H1 (cell line): ENCODE results near the gene MGAT4B. TPM values are rescaled to one million over a fixed set of nuclear protein-coding genes. Genes with fewer than 3 reads are reported as not detected.

Experiments used
- CBX8 ChIP-seq: fragments of 300-800, 300-1000 bp; sonication (generic); IDR thresholded peaks from 2 replicates; pipeline ENCODE4 v1.7.1; 2016; ENCODE audit warnings: low read depth, low read length, borderline replicate concordance
- MAFK ChIP-seq: IDR thresholded peaks from 2 replicates; pipeline ENCODE4 v1.6.1; 2012; ENCODE audit warnings: low read depth, mild to moderate bottlenecking, improper control_type of control experiment, low read length
- POU5F1 ChIP-seq: IDR thresholded peaks from 2 replicates; pipeline ENCODE4 v1.6.1; 2011; ENCODE audit warnings: low read depth, mild to moderate bottlenecking, low read length, moderate library complexity
- TCF12 ChIP-seq: IDR thresholded peaks from 2 replicates; pipeline ENCODE4 v1.6.1; 2011; ENCODE audit warnings: low read depth, mild to moderate bottlenecking, low read length
- polyA plus RNA-seq, 7 experiments: library from polyadenylated mRNA; depleted of rRNA in 3 of 7; stranded (reverse) in 5 of 7; unstranded in 2 of 7; fragments of >200 nt in 5 of 7; fragments of 200-250 nt in 2 of 7; gene quantifications; 1 replicate in 5 of 7; 2 replicates in 1 of 7; 4 replicates in 1 of 7; pipeline versions ENCODE4 v1.2.1 to v1.2.3, GENCODE V29; 2011 to 2013; ENCODE audit warnings: missing spikeins in 2 of 7, mixed read lengths in 2 of 7
- total RNA-seq: library from RNA; stranded (reverse); fragmentation: NEBNext Ultra II Directional; extraction: Animal tissue kit (Norgen Biotek cat#: 25700); gene quantifications from 2 replicates; pipeline ENCODE4 v1.2.1, GENCODE V29; 2021
- TF ChIP-seq, protein P1 (sequence below): fragments of 300-600 bp; sonication (generic); IDR thresholded peaks from 2 replicates; pipeline ENCODE4 v1.7.1; 2012; ENCODE audit warnings: low read length, moderate library complexity, mild to moderate bottlenecking, inconsistent platforms; ENCODE audit not compliant: insufficient replicate concordance

MGAT4B gene
- total and polyA plus RNA-seq, 2 of the 8 experiments (the other 6 are each of a cell fraction or from before 2014, with no cell fraction given): 116 to 128 TPM

DNA sequence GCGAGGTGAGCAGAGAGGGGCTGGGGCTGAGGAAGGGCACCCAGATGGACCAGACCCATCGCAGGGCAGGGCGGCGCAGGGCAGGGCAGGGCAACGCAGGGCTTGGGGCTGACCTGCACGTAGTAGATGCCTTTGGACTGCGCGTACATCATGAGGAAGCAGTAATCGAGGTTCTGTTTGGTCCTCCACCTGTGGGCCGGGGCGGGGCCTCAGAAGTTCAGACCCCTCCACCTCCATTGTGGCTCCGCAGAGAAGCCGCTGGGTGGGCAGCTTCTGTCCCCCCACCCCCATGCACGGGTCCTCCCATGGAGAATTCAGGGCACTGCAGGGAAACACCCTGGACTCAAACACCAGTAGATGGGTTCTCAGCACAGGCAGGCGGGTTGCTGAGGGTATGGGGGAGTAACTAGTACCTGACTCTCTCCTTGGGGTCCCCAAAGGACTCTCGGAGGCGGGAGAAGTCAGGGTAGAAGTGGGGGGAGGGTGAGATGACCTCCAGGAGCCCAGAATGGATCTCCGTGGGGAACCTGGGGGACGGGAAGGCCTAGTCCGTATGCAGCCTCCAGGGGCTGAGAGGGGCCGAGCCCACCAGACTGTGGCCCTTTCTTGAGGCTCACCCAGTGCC is 6.5 kb downstream of the MGAT4B start (continued):
- TF ChIP-seq, protein P1, sequence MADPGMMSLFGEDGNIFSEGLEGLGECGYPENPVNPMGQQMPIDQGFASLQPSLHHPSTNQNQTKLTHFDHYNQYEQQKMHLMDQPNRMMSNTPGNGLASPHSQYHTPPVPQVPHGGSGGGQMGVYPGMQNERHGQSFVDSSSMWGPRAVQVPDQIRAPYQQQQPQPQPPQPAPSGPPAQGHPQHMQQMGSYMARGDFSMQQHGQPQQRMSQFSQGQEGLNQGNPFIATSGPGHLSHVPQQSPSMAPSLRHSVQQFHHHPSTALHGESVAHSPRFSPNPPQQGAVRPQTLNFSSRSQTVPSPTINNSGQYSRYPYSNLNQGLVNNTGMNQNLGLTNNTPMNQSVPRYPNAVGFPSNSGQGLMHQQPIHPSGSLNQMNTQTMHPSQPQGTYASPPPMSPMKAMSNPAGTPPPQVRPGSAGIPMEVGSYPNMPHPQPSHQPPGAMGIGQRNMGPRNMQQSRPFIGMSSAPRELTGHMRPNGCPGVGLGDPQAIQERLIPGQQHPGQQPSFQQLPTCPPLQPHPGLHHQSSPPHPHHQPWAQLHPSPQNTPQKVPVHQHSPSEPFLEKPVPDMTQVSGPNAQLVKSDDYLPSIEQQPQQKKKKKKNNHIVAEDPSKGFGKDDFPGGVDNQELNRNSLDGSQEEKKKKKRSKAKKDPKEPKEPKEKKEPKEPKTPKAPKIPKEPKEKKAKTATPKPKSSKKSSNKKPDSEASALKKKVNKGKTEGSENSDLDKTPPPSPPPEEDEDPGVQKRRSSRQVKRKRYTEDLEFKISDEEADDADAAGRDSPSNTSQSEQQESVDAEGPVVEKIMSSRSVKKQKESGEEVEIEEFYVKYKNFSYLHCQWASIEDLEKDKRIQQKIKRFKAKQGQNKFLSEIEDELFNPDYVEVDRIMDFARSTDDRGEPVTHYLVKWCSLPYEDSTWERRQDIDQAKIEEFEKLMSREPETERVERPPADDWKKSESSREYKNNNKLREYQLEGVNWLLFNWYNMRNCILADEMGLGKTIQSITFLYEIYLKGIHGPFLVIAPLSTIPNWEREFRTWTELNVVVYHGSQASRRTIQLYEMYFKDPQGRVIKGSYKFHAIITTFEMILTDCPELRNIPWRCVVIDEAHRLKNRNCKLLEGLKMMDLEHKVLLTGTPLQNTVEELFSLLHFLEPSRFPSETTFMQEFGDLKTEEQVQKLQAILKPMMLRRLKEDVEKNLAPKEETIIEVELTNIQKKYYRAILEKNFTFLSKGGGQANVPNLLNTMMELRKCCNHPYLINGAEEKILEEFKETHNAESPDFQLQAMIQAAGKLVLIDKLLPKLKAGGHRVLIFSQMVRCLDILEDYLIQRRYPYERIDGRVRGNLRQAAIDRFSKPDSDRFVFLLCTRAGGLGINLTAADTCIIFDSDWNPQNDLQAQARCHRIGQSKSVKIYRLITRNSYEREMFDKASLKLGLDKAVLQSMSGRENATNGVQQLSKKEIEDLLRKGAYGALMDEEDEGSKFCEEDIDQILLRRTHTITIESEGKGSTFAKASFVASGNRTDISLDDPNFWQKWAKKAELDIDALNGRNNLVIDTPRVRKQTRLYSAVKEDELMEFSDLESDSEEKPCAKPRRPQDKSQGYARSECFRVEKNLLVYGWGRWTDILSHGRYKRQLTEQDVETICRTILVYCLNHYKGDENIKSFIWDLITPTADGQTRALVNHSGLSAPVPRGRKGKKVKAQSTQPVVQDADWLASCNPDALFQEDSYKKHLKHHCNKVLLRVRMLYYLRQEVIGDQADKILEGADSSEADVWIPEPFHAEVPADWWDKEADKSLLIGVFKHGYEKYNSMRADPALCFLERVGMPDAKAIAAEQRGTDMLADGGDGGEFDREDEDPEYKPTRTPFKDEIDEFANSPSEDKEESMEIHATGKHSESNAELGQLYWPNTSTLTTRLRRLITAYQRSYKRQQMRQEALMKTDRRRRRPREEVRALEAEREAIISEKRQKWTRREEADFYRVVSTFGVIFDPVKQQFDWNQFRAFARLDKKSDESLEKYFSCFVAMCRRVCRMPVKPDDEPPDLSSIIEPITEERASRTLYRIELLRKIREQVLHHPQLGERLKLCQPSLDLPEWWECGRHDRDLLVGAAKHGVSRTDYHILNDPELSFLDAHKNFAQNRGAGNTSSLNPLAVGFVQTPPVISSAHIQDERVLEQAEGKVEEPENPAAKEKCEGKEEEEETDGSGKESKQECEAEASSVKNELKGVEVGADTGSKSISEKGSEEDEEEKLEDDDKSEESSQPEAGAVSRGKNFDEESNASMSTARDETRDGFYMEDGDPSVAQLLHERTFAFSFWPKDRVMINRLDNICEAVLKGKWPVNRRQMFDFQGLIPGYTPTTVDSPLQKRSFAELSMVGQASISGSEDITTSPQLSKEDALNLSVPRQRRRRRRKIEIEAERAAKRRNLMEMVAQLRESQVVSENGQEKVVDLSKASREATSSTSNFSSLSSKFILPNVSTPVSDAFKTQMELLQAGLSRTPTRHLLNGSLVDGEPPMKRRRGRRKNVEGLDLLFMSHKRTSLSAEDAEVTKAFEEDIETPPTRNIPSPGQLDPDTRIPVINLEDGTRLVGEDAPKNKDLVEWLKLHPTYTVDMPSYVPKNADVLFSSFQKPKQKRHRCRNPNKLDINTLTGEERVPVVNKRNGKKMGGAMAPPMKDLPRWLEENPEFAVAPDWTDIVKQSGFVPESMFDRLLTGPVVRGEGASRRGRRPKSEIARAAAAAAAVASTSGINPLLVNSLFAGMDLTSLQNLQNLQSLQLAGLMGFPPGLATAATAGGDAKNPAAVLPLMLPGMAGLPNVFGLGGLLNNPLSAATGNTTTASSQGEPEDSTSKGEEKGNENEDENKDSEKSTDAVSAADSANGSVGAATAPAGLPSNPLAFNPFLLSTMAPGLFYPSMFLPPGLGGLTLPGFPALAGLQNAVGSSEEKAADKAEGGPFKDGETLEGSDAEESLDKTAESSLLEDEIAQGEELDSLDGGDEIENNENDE: no peak
- TF ChIP-seq TCF12 (no peak), POU5F1 (no peak), MAFK (no peak), CBX8 (no peak)
